Colonic mucosa (tissue), 4 donors: ENCODE data around the gene OR2A12. TPM values are rescaled to one million over a fixed set of nuclear protein-coding genes. Genes with fewer than 3 reads are reported as not detected.

Experiments
- DNase-seq: peaks from one replicate; pipeline ENCODE4 v3.0.0-alpha.2; 2020
- H3K27ac ChIP-seq: fragments of 200-600 bp; one replicate; pipeline ENCODE4 v1.8.0; 2021
- H3K27me3 ChIP-seq: fragments of 200-600 bp; one replicate; pipeline ENCODE4 v1.8.0; 2021
- H3K36me3 ChIP-seq: fragments of 200-600 bp; one replicate; pipeline ENCODE4 v1.8.0; 2021
- H3K4me1 ChIP-seq: fragments of 200-600 bp; one replicate; pipeline ENCODE4 v1.8.0; 2021; ENCODE audit warnings: mild to moderate bottlenecking
- H3K4me3 ChIP-seq: fragments of 200-600 bp; one replicate; pipeline ENCODE4 v1.8.0; 2021
- H3K9ac ChIP-seq, 2 donors: one replicate each; pipeline ENCODE4 v1.7.0; 2013; ENCODE audit warnings: control low read depth in 2 of 2, low read depth in 2 of 2, low read length in 2 of 2
- H3K9me3 ChIP-seq: fragments of 200-600 bp; one replicate; pipeline ENCODE4 v1.8.0; 2021
- intact Hi-C: fragments of 100-400 bp; cut with DNase I; formaldehyde crosslinking; loops from one replicate; pipeline ENCODE4 v1.14.1; 2022
- total RNA-seq, 2 donors: library from RNA; stranded (reverse); fragmentation: NEBNext Ultra II Directional in 1 of 2; extraction: Animal tissue kit (Norgen Biotek cat#: 25700) in 1 of 2; gene quantifications; one replicate each; pipeline ENCODE4 v1.2.1, GENCODE V29; 2021
- TF ChIP-seq, protein P1 (sequence below): fragments of 200-600 bp; IDR thresholded peaks from one replicate; pipeline ENCODE4 v1.8.0; 2022; ENCODE audit warnings: antibody characterized with exemption, mild to moderate bottlenecking
- donor health status: healthy.
- donor health status: DM: no; HTN: no; CAD: no.
- donor health status: DM: no; HTN: no; CAD: no.

Gene OR2A12
- total RNA-seq, 2 donors from 2014 or later = not detected

- Histone ChIP-seq H3K36me3 (no peaks in the 10 kb centered on the region), H3K4me1 (no peaks in the 10 kb centered on the region), H3K4me3 (no peak overlapping the region), H3K9ac (no peak overlapping the region), H3K27me3 (no peaks in the 10 kb centered on the region), H3K27ac (no peak overlapping the region), H3K9me3 (no peaks in the 10 kb centered on the region)
- TF ChIP-seq, protein P1, sequence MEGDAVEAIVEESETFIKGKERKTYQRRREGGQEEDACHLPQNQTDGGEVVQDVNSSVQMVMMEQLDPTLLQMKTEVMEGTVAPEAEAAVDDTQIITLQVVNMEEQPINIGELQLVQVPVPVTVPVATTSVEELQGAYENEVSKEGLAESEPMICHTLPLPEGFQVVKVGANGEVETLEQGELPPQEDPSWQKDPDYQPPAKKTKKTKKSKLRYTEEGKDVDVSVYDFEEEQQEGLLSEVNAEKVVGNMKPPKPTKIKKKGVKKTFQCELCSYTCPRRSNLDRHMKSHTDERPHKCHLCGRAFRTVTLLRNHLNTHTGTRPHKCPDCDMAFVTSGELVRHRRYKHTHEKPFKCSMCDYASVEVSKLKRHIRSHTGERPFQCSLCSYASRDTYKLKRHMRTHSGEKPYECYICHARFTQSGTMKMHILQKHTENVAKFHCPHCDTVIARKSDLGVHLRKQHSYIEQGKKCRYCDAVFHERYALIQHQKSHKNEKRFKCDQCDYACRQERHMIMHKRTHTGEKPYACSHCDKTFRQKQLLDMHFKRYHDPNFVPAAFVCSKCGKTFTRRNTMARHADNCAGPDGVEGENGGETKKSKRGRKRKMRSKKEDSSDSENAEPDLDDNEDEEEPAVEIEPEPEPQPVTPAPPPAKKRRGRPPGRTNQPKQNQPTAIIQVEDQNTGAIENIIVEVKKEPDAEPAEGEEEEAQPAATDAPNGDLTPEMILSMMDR = no peak
- intact Hi-C loops = no loop called here
- DNase-seq = no peak
Measured at GRCh38 chr7:144100607-144101006, 14.5 kb downstream of the OR2A12 start.

DNA sequence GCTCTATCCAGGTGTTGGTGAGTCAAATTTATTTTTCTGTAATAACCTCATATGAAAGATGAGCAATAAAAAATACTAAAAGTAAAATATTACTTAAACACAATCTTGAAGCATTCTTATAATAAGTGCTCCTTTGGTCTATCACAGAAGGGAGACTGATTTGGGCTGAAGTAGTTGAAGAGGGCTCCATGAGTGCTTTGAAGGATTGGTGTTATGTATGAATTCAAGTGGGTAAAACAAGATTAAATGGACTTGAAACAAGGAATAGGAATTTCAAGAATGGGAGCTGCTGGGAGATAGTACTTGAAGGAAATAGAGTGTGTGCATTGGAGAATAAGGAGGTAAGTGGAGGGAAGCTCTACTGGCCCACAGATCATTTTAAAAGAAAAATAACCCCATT is 16.0 kb downstream of the OR2A12 start:
- intact Hi-C loops = no loop called here

GRCh38 chr7:144105211-144105610 is 19.1 kb downstream of the OR2A12 start:
- intact Hi-C loops = no loop called here
- H3K4me3 ChIP-seq = no peak overlapping the region
- no peak for DNase-seq
- TF ChIP-seq, protein P1 = no peak
- H3K27me3 ChIP-seq = no peaks in the 10 kb centered on the region
- no peaks in the 10 kb centered on the region for H3K9me3 ChIP-seq
- no peaks in the 10 kb centered on the region for H3K4me1 ChIP-seq
- H3K9ac ChIP-seq = no peak overlapping the region
- no peaks in the 10 kb centered on the region for H3K36me3 ChIP-seq
- no peak overlapping the region for H3K27ac ChIP-seq

More for the DNA sequence above, 16.0 kb downstream of the OR2A12 start:
- H3K9me3 ChIP-seq = no peaks in the 10 kb centered on the region
- no peak overlapping the region for H3K9ac ChIP-seq
- no peaks in the 10 kb centered on the region for H3K27me3 ChIP-seq
- H3K4me3 ChIP-seq = no peak overlapping the region
- DNase-seq = no peak
- no peak overlapping the region for H3K27ac ChIP-seq
- TF ChIP-seq, protein P1 = no peak
- no peaks in the 10 kb centered on the region for H3K4me1 ChIP-seq
- no peaks in the 10 kb centered on the region for H3K36me3 ChIP-seq

GRCh38 chr7:144109283-144109682 is 23.2 kb downstream of the OR2A12 start, which contains the start of gene OR2A2:
Gene OR2A2, plus strand, starts transcription at chr7:144109583. Its CDS starts 0 bp downstream, at chr7:144109583.
- TF ChIP-seq, protein P1 = no peak
- intact Hi-C loops = no loop called here
- Histone ChIP-seq H3K4me1 (no peaks in the 10 kb centered on the region), H3K27me3 (no peaks in the 10 kb centered on the region), H3K4me3 (no peak within 1 kb of the TSS), H3K9ac (no peak within 1 kb of the TSS), H3K9me3 (no peaks in the 10 kb centered on the region), H3K27ac (no peak within 1 kb of the TSS), H3K36me3 (no peaks in the 10 kb centered on the region)
- DNase-seq = no peak

DNA sequence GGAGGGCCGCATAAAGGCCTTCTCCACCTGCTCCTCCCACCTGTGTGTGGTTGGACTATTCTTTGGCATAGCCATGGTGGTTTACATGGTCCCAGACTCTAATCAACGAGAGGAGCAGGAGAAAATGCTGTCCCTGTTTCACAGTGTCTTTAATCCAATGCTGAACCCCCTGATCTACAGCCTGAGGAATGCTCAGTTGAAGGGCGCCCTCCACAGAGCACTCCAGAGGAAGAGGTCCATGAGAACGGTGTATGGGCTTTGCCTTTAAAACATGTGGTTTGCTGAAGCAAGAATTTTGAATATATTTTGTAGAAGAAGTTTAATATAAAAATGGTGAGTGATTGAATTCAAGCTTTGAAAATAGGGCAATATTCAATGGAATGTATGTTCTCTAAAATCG is 24.2 kb downstream of the OR2A12 start:
- intact Hi-C loops = no loop called here
- no peak for DNase-seq
- no peaks in the 10 kb centered on the region for H3K4me1 ChIP-seq
- no peak overlapping the region for H3K27ac ChIP-seq
- H3K9me3 ChIP-seq = no peaks in the 10 kb centered on the region
- H3K27me3 ChIP-seq = no peaks in the 10 kb centered on the region
- H3K4me3 ChIP-seq = no peak overlapping the region
- H3K36me3 ChIP-seq = no peaks in the 10 kb centered on the region
- H3K9ac ChIP-seq = no peak overlapping the region
- TF ChIP-seq, protein P1 = no peak

- no peak overlapping the region for H3K4me3 ChIP-seq
- H3K4me1 ChIP-seq = no peaks in the 10 kb centered on the region
- no peaks in the 10 kb centered on the region for H3K27me3 ChIP-seq
- DNase-seq = no peak
- H3K36me3 ChIP-seq = no peaks in the 10 kb centered on the region
- no peak overlapping the region for H3K9ac ChIP-seq
- no peak overlapping the region for H3K27ac ChIP-seq
- no peaks in the 10 kb centered on the region for H3K9me3 ChIP-seq
- intact Hi-C loops = no loop called here
- TF ChIP-seq, protein P1 = no peak
Measured at GRCh38 chr7:144113651-144114050, 27.6 kb downstream of the OR2A12 start.
